ENCODE results near the gene CDK5R2.

The CDK5R2 gene

GRCh38 chr2:218962859-218963492 lies 3.5 kb downstream of the CDK5R2 start:
- peak; percentile 79 for DNase-seq

- DNase-seq = no peak
Measured at GRCh38 chr2:218963601-218964000, 4.1 kb downstream of the CDK5R2 start.

- DNase-seq = no peak
Measured at GRCh38 chr2:218964041-218964771, 4.7 kb downstream of the CDK5R2 start.

- DNase-seq = no peak
Measured at GRCh38 chr2:218970894-218971293, 11.4 kb downstream of the CDK5R2 start.

GRCh38 chr2:218975060-218975777 lies 15.8 kb downstream of the CDK5R2 start:
- DNase-seq = no peak

- peak; percentile 81 for DNase-seq
Measured at GRCh38 chr2:218979846-218980734, 20.6 kb downstream of the CDK5R2 start.

GRCh38 chr2:218980735-218981389 lies 21.4 kb downstream of the CDK5R2 start:
- no peak for DNase-seq

GRCh38 chr2:218981390-218981880 lies 22.0 kb downstream of the CDK5R2 start:
- no peak for DNase-seq

- DNase-seq = peak; percentile 72
Measured at GRCh38 chr2:218981881-218982585, 22.6 kb downstream of the CDK5R2 start.

- DNase-seq = no peak
Measured at GRCh38 chr2:218982586-218983262, 23.3 kb downstream of the CDK5R2 start.

- DNase-seq = no peak
Measured at GRCh38 chr2:218983263-218983933, 23.9 kb downstream of the CDK5R2 start.

GRCh38 chr2:218983934-218984238 lies 24.4 kb downstream of the CDK5R2 start:
- DNase-seq = no peak

GRCh38 chr2:218984239-218985020 lies 25.0 kb downstream of the CDK5R2 start:
- DNase-seq = peak; percentile 59

GRCh38 chr2:218985021-218985324 lies 25.5 kb downstream of the CDK5R2 start, which contains the start of gene FEV:
Gene FEV, minus strand, starts transcription at chr2:218985184. Its CDS starts 109 bp downstream, at chr2:218985075.
- DNase-seq = no peak

- DNase-seq = no peak
Measured at GRCh38 chr2:218985325-218986091, 26.0 kb downstream of the CDK5R2 start.

GRCh38 chr2:218986148-218986761 lies 26.8 kb downstream of the CDK5R2 start:
- no peak for DNase-seq

GRCh38 chr2:218988164-218988563 lies 28.7 kb downstream of the CDK5R2 start:
- no peak for DNase-seq

GRCh38 chr2:218988650-218989049 lies 29.2 kb downstream of the CDK5R2 start:
- no peak for DNase-seq
